Measurements from ENCODE around the gene DISP2.
A peak's percentile ranks its signal among the peaks of the same experiment; 100 is the strongest.

The DISP2 gene

GRCh38 chr15:40344217-40344616 is 13.8 kb upstream of the DISP2 start:
- DNase-seq (ENCODE audit: low spot score) = no peak

GRCh38 chr15:40344631-40345120 is 13.3 kb upstream of the DISP2 start:
- peak; percentile 80 for DNase-seq (ENCODE audit: low spot score)

- no peak for DNase-seq (ENCODE audit: low spot score)
Observed at GRCh38 chr15:40345225-40345866, 12.7 kb upstream of the DISP2 start.

DNA sequence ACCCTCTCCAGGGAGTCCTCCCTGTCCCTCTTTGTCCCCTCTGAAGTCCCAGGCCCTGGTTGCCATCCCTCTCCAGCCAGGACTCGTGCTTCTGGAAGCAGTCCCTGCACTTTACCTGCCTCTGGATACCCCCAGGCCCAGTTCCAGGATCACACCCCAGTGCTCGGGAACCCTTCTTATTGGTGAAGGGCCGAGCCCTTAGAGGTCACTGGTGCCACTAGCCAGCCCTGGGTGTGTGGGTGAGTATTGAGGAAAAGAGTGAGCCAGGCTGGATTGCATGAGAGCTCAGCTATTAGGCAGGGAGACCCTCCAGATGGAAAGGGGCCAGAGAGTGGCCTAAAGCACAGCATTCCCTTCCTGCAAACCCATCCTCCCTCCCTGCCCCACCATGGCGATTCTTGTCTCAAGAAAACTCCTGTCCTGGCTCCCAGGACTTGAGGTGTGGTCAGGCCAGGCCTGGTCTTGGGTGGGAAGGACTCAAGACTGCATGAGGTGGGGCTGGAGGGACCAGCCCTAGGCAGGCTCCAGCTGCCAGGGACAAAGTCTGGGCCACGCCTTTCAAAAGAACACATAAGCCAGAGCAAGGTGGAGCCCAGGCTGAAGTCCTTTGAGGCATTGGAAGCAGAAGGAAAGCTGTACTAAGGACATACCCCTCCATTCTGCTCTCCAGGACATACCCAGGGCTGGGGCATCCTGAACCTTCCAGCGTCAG is 12.0 kb upstream of the DISP2 start:
- no peak for DNase-seq (ENCODE audit: low spot score)

DNA sequence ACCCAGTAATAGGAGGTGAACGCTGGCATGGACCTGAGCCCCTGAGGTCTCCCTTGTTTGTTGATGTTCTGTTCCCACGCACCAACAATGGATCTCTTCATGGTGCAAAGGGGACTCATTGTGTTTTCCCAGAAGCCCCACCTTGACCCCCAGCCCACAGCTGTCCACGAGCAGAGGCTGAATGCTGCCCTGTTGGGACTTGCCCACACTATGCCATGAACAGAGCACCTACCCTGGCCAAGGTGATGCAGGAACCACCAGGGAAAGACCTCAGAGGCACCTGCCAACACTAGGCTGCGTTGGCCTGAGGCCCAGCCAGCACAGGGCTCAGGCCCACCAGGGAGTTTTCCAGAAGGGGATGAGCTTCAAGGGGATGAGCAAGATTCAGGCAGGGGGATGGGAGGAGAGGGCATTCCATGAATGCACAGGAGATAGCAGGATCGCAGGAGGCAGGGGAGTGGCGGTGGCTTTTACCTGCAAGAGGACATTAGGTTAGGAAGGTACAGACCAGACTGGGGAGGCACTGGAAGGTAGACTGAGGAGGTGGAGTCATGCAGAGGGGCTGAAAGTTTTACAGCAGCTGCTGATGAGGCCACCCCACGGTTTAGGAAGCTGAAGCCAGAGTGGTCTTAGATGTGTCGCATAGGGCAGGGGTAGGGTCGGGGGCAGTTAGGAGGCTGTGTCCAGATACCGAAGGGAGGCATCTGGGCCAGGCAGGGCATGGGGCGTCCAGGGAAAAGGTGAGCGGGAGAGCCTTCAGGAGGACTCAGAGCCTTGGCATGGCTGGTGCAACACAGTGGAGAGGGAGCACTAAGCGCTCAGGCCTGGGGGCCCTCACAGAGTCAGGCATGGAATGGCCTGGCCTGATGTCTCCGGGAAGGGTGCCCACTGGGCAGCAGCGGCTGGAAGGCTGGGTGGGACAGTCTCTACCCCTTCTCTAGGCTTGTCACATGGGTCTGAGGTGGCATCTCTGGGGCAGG is 11.2 kb upstream of the DISP2 start:
- DNase-seq (ENCODE audit: low spot score) = no peak

GRCh38 chr15:40347559-40348473 is 10.2 kb upstream of the DISP2 start:
- no peak for DNase-seq (ENCODE audit: low spot score)

DNA sequence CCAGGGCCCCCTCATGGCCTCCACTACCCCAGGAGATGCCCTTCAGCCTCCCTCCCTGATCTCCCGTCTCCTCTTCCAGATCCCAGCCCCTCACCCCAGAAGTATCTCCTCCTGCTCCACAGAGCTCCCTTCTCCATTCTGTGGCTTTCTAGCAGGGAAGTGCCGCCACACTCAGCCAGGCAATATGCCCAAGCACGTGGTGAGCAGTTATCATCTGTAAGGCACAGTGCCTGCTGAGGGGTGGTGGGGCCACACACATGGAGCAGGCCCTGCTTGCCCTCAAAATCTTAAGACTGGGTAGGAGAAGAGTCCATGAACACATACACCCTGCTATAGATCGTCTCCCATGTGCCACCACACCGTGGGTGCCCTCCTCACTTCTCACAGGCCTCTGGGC is 9.5 kb upstream of the DISP2 start:
- no peak for DNase-seq (ENCODE audit: low spot score)

DNA sequence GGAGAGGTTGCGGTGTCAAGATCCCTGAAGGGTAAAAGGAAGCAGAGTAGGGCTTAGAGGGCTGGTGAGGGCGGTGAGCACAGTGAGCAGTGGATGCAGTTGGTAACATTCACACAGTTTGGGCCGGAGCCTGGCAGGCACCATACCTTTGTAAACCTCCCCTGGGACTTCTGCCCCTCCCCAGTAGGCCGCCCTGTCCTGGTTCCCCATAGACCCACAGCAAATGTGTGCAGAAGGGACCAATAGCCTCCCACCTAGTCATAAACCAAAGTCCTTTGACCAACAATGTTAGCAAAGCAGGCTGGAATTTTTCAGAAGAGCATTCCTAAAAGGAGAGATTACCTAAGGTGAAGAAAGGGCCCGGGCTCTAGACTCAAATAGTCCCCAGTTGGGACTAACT is 8.9 kb upstream of the DISP2 start:
- no peak for DNase-seq (ENCODE audit: low spot score)

GRCh38 chr15:40352281-40352901 is 5.6 kb upstream of the DISP2 start:
- no peak for DNase-seq (ENCODE audit: low spot score)

DNA sequence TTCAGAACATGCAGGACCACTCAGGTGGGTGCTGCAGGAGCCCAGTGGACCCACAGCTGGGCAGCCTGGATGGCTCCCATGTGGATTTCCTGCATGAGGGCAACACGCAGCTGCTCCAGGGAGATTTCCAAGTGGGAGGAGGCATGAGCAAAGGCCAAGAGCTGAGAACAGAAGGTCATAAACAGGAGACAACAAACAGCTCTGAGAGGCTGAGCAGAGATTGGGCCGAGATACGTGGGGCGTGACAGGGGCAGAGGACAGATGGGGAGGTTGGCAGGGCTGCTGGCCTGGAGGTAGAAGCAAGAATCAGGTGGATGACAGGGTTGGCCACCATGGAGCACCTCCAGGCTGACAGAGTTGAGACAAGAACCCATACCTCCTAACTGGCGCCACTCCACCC is 4.3 kb upstream of the DISP2 start:
- DNase-seq (ENCODE audit: low spot score) = no peak

GRCh38 chr15:40354408-40355171 is 3.4 kb upstream of the DISP2 start:
- peak; percentile 66 for DNase-seq (ENCODE audit: low spot score)

- DNase-seq (ENCODE audit: low spot score) = no peak
Observed at GRCh38 chr15:40355976-40356585, 1.9 kb upstream of the DISP2 start.

DNA sequence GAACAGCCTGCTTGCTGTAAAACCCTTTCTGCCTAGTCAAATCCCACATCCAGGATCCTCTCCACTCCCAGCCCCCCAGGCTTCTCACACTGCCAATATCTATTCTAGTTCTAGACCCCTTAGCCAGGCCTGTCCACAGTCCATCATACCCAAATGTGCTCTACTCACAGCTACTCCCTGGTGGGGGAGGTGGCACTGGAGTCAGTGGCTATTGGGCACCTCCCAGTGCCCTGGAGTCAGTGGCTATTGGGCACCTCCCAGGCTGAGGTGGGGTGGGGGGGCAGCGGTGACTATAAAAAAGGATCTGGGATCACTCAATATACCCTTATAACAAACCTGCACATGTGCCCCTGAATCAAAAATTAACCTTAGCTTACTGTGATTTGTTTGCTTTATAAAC is 773 bp upstream of the DISP2 start:
- no peak for DNase-seq (ENCODE audit: low spot score)

DNA sequence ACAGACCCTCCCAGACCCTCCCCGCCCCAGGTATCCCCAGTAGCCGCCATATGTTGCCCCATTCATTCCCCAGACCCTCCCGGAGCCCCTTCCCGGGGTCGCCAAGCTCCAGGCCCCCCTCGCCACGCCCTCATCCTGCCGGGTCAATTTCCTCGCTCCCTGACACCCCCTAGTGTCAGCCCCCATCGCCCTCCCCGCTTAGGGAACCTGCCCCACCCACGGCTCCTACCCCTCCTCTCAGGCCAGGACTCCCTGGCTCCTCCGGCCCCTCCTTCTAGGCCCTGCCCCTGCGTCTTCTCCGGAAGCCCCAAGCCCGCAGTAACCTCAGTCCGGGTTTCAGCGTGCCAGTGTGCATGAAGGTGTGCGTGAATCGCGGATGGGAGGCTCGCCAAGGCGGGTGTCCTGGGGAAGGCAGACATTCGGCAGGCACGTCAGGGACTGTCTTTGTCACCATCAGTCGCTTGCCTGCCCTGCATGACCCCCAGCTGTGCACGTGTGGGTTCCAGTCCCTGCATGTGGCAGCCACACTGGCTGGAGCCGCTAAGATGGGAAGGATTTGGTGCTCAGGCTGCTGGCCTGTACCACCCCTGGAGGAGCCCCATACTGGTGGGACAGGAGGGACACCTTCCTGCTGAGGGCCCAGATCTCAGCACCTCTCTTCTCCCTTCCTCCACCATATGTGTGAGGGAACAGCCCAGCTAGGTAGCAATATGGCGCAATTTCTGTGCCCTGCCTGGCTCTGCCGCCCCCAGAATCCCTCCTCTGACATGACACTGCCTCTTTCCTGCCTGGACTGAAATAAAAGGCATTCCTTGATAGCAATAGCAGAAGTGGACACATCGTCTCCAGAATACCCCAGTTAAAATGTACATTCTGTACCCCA is 693 bp downstream of the DISP2 start:
- no peak for DNase-seq (ENCODE audit: low spot score)

GRCh38 chr15:40360015-40360414 is 2.0 kb downstream of the DISP2 start:
- DNase-seq (ENCODE audit: low spot score) = no peak

DNA sequence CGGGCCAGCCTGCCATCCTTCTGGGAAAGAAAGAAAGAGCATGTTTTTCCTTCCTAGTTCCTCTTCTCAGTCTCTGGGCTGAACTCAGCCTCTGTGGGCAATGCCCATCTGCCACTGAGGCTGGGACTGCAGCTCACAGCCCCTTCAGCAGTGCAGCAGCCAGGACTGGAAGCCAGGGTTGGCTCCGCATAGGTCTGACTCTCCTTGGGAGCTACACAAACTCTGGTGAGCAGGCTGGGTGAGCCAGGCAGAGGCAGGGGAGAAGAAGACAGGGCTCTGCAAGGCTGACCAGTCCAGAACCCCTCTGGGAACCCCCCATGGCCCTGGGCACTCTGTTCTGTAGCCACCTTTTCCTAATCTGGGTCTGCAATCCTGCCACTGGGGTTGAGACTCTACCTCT is 3.6 kb downstream of the DISP2 start:
- DNase-seq (ENCODE audit: low spot score) = no peak

DNA sequence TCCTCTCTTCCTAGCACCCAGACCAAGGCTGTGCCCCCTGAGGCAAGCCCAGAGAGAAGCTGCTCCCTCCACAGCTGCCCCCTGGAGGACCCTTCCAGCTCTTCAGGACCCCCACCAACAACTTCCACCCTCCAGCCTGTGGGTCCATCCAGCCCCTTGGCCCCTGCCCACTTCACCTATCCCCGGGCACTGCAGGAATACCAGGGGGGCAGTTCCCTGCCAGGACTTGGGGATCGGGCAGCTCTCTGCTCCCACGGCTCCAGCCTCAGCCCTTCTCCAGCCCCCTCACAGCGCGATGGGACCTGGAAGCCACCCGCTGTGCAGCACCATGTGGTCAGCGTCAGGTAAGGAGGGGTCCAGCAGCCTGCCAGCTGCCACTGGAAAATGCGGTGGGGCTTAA is 5.6 kb downstream of the DISP2 start:
- DNase-seq (ENCODE audit: low spot score) = no peak

- no peak for DNase-seq (ENCODE audit: low spot score)
Observed at GRCh38 chr15:40364251-40364650, 6.2 kb downstream of the DISP2 start.

GRCh38 chr15:40365016-40365415 is 7.0 kb downstream of the DISP2 start:
- DNase-seq (ENCODE audit: low spot score) = no peak

All from AG20443 (cell line).